Type B pancreatic cell (in vitro differentiated cells): Measurements from ENCODE around the gene LZTS3. TPM values are rescaled to one million over a fixed set of nuclear protein-coding genes. Genes with fewer than 3 reads are reported as not detected.

Experiments
- DNase-seq: peaks from one replicate; pipeline ENCODE4 v3.0.0; 2021; ENCODE audit warnings: mixed read lengths; ENCODE audit not compliant: unreplicated experiment; ENCODE audit errors: extremely low spot score
- H3K27ac Mint-ChIP-seq: 2 replicates; pipeline ENCODE4 v1.8.0; 2021; ENCODE audit warnings: mild to moderate bottlenecking, mixed read lengths
- H3K27me3 Mint-ChIP-seq: 2 replicates; pipeline ENCODE4 v1.8.0; 2021; ENCODE audit warnings: mixed read lengths
- H3K36me3 Mint-ChIP-seq: 2 replicates; pipeline ENCODE4 v1.8.0; 2021; ENCODE audit warnings: mixed read lengths
- H3K4me1 Mint-ChIP-seq: one replicate; pipeline ENCODE4 v1.8.0; 2021; ENCODE audit warnings: mixed read lengths; ENCODE audit not compliant: unreplicated experiment
- H3K4me3 Mint-ChIP-seq: 2 replicates; pipeline ENCODE4 v1.8.0; 2021; ENCODE audit warnings: mild to moderate bottlenecking, mixed read lengths
- H3K9me3 Mint-ChIP-seq: 2 replicates; pipeline ENCODE4 v1.8.0; 2021; ENCODE audit warnings: mixed read lengths
- total RNA-seq: library from RNA; stranded (reverse); gene quantifications from 2 replicates; pipeline ENCODE4 v1.2.1, GENCODE V29; 2021; ENCODE audit warnings: low replicate concordance
- TF ChIP-seq, protein P1 (sequence below): fragments of 200-600 bp; sonication (generic); conservative IDR thresholded peaks from 2 replicates; pipeline ENCODE4 v1.5.0; 2021; ENCODE audit warnings: antibody characterized with exemption, mild to moderate bottlenecking

Gene LZTS3
- total RNA-seq, 1 donor from 2014 or later: 17.3 TPM

DNA sequence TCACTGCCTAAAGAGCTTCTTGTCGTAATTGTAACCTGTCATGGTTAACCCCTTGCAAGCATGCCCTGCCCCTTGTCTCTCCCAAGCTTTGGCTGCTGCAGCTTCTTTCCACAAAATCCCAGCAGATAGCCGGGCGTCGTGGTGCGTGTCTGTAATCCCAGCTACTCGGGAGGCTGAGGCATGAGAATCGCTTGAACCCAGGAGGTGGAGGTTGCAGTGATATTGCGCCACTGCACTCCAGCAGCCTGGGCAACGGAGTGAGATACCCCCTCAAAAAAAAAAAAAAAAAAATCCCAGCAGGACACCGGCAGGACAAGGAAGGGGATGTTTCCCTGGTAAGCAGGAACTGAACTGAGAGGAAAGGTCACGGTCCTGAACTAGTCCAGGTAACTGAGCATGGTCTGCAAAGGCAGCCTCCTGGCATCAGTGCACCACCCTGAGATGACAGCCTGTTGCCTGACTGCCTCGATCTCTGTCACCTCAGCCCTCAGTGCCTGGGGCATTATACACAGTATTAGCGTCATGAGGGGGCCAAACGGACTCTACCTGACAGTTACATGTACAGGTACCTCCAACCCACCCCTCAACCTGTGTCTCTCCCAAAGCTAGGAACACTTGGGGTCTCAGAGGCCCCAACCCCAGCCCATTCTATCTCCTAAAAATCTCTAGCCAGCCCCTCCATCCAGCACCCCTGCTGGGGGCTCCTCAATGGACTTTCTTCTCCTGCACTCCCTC, 1.8 kb downstream of the LZTS3 start:
- DNase-seq: no peak
- Mint-ChIP-seq H3K27ac (peak overlapping the region; percentile 26), H3K36me3 (no peaks in the 10 kb centered on the region), H3K9me3 (no peaks in the 10 kb centered on the region), H3K27me3 (peaks cover 14% of the 10 kb centered on the region), H3K4me3 (peak overlapping the region; percentile 89), H3K4me1 (peaks cover 29% of the 10 kb centered on the region)
- TF ChIP-seq, protein P1, sequence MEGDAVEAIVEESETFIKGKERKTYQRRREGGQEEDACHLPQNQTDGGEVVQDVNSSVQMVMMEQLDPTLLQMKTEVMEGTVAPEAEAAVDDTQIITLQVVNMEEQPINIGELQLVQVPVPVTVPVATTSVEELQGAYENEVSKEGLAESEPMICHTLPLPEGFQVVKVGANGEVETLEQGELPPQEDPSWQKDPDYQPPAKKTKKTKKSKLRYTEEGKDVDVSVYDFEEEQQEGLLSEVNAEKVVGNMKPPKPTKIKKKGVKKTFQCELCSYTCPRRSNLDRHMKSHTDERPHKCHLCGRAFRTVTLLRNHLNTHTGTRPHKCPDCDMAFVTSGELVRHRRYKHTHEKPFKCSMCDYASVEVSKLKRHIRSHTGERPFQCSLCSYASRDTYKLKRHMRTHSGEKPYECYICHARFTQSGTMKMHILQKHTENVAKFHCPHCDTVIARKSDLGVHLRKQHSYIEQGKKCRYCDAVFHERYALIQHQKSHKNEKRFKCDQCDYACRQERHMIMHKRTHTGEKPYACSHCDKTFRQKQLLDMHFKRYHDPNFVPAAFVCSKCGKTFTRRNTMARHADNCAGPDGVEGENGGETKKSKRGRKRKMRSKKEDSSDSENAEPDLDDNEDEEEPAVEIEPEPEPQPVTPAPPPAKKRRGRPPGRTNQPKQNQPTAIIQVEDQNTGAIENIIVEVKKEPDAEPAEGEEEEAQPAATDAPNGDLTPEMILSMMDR: no peak

DNA sequence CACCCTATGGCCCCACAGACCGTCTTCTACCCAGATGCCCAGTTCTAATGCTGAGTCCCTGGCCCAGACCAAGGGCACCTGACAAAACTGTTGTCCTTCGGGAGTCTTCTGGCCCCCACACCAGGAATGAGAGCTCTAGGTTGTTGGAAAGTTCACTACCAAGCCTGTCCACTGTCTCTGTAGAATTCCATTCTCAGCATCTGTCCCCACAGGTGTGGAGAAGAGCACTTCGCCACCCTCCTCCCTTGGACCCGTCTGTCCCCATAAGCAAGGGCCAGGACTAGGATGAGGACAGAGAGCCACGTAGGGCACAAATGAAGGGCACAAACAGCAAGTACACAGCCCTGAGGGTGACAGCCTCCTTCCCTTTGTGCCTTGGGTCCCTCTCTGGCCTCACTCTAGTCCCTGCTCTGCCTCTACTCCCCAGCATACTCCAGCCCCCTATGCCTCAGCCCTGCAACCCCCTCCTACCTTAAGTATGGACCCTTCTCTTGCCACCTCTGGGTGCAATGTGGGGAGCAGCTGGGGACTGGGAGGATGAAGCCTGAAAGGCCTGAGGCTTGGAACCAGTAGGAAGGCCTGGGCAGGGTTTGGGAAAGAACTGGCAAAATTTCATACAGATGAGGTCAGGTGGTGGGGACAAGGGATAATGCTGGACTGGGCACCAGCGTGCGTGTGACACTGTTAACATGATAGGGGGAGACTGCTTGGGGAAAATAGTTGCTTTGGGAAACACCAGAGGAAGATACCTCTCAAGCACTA, 4.3 kb downstream of the LZTS3 start:
- DNase-seq: no peak

DNA sequence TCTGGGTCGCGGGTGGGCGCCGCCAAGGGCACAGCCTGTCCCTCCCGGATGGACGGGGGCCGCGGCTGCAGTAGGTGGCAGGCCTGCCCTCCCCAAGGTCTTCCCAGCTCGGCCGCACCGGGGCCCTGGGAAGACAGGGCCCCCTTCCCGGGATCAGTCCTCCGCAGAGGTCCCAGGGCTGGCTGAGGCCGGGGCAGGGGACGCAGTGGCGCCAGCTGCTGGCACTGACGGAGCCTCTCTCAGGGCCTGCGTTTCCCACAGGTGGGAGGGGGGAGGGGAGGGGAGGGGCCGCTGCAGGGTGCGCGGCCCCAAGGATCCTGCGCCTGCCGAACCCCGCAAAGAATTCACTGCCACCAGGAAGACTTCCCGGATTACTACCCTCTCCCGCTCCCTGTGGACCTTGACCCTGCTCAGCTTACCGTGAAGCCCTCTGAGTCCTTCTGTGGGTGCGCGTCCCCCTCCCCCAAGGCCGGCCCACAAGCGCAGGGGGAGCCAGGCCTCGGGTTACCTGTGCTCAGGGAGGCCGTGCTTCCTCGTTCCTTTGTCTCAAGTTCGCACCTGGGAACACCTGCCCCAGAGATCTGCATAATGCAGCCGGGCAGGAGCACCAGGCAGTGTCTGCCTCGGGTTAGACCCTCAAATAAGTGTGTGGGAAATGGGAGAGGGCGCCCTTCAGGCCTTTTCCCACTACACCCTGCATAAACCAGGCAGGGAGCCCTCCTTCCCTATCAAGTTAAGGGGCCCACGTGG, 5.1 kb downstream of the LZTS3 start:
- no peak for DNase-seq
- Mint-ChIP-seq H3K27me3 (peaks cover 14% of the 10 kb centered on the region), H3K36me3 (no peaks in the 10 kb centered on the region), H3K9me3 (no peaks in the 10 kb centered on the region), H3K4me1 (peaks cover 16% of the 10 kb centered on the region), H3K27ac (peak overlapping the region; percentile 82), H3K4me3 (peak overlapping the region; percentile 88)
- TF ChIP-seq, protein P1: no peak

More for the DNA sequence above, 4.3 kb downstream of the LZTS3 start:
- Mint-ChIP-seq H3K4me3 (peak overlapping the region; percentile 88), H3K9me3 (no peaks in the 10 kb centered on the region), H3K36me3 (no peaks in the 10 kb centered on the region), H3K27ac (peak overlapping the region; percentile 82), H3K27me3 (peaks cover 14% of the 10 kb centered on the region), H3K4me1 (peaks cover 16% of the 10 kb centered on the region)
- TF ChIP-seq, protein P1: no peak

DNA sequence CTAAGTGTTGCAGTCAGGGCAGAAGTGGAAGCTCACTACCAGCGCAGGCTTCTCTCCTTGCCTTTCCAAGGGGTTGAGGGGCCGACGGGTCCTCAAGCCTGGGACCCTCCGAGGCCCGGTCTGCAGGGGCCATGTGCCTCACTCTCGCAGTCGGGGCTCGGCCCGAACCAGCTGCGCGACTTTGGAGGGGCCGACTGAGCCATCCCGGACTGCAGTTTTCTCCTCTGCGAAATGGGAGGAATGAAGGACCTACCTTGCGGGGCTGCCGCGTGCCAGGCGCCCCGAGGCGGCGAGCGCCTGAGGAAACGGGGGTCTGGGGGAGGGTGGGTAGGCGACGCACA, 5.6 kb downstream of the LZTS3 start:
- TF ChIP-seq, protein P1: no peak
- H3K27me3 Mint-ChIP-seq: peaks cover 14% of the 10 kb centered on the region
- H3K27ac Mint-ChIP-seq: no peak overlapping the region
- peaks cover 16% of the 10 kb centered on the region for H3K4me1 Mint-ChIP-seq
- no peaks in the 10 kb centered on the region for H3K36me3 Mint-ChIP-seq
- no peak for DNase-seq
- H3K4me3 Mint-ChIP-seq: peak overlapping the region; percentile 55
- no peaks in the 10 kb centered on the region for H3K9me3 Mint-ChIP-seq

DNA sequence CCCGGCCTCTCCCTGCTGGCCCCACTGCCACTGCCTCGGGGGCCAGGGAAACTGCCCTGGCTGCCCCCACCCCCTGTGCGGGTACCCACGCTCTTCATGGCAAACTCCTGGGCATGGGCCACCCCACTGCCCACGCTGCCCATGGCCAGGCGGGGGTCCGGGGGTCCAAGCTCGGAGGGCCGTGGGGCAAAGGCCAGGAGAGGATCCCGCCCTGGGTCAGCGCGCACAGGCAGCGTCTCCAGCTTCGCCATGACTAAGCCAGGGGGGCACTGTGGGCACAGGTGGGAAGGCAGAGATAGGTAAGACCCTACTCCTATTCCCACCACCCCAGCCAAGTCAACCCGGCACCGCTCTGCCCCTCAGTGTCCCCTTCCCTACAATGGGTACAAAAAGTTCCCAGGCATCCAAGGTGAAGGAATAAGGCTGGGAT, 6.4 kb downstream of the LZTS3 start:
- Mint-ChIP-seq H3K36me3 (no peaks in the 10 kb centered on the region), H3K9me3 (no peaks in the 10 kb centered on the region), H3K4me3 (no peak overlapping the region), H3K27me3 (peaks cover 13% of the 10 kb centered on the region), H3K27ac (no peak overlapping the region), H3K4me1 (peaks cover 9% of the 10 kb centered on the region)
- no peak for DNase-seq
- TF ChIP-seq, protein P1: no peak
